Osteoblast (primary cell): ENCODE data around the gene KIF21B. TPM values are rescaled to one million over a fixed set of nuclear protein-coding genes. Genes with fewer than 3 reads are reported as not detected.
A peak's percentile ranks its signal among the peaks of the same experiment; 100 is the strongest.
"Not testable (repeated sequence)": the region's sequence is repeated elsewhere in the genome, so short reads cannot be mapped to it uniquely, and the experiment has no call there.

ENCODE experiments used
- DNase-seq: peaks from one replicate; pipeline ENCODE4 v3.0.0; 2011; ENCODE audit warnings: low spot score, mixed read lengths; ENCODE audit not compliant: insufficient read length; ENCODE audit errors: missing footprints
- H2AFZ ChIP-seq: 2 replicates; pipeline ENCODE4 v1.6.0; 2011; ENCODE audit warnings: mild to moderate bottlenecking, low read length
- H3K27ac ChIP-seq: 2 replicates; pipeline ENCODE4 v1.5.1; 2011; ENCODE audit warnings: mild to moderate bottlenecking, low read depth, low read length, moderate library complexity
- H3K27me3 ChIP-seq: 2 replicates; pipeline ENCODE4 v1.6.0; 2012; ENCODE audit warnings: mild to moderate bottlenecking, control low read depth, inconsistent platforms, low read length, moderate library complexity; ENCODE audit not compliant: insufficient read depth
- H3K36me3 ChIP-seq: 2 replicates; pipeline ENCODE4 v1.5.1; 2011; ENCODE audit warnings: mild to moderate bottlenecking, low read length, control low read depth, moderate library complexity; ENCODE audit not compliant: insufficient read depth
- H3K4me1 ChIP-seq: 2 replicates; pipeline ENCODE4 v1.5.1; 2011; ENCODE audit warnings: mild to moderate bottlenecking, low read length, control low read depth, moderate library complexity; ENCODE audit not compliant: insufficient read depth
- H3K4me2 ChIP-seq: 2 replicates; pipeline ENCODE4 v1.6.0; 2011; ENCODE audit warnings: mild to moderate bottlenecking, low read length; ENCODE audit not compliant: insufficient read depth
- H3K4me3 ChIP-seq: fragments of 200-600 bp; sonication (generic); 3 replicates; pipeline ENCODE4 v1.5.1; 2012; ENCODE audit warnings: mild to moderate bottlenecking, low read length, inconsistent platforms; ENCODE audit not compliant: insufficient read depth
- H3K79me2 ChIP-seq: 2 replicates; pipeline ENCODE4 v1.6.0; 2012; ENCODE audit warnings: mild to moderate bottlenecking, low read length, control low read depth, inconsistent platforms; ENCODE audit not compliant: insufficient read depth
- H3K9me3 ChIP-seq: 2 replicates; pipeline ENCODE4 v1.5.1; 2011; ENCODE audit warnings: low read depth, low read length, control low read depth
- H4K20me1 ChIP-seq: 2 replicates; pipeline ENCODE4 v1.6.0; 2012; ENCODE audit warnings: mild to moderate bottlenecking, low read length, control low read depth; ENCODE audit not compliant: insufficient read depth
- total RNA-seq: library from RNA; depleted of rRNA; stranded (reverse); fragments of >200 nt; gene quantifications from 2 replicates; pipeline ENCODE4 v1.2.3, GENCODE V29; 2012
- TF ChIP-seq, protein P1 (sequence below): IDR thresholded peaks from 2 replicates; pipeline ENCODE4 v1.5.1; 2011; ENCODE audit warnings: mild to moderate bottlenecking, low read depth, low read length, moderate library complexity; ENCODE audit errors: extremely low read depth

Gene KIF21B
- total RNA-seq, 1 donor = under 0.01 TPM

GRCh38 chr1:200963076-200963475, 60.4 kb downstream of the KIF21B start:
- no peak overlapping the region for H2AFZ ChIP-seq

DNA sequence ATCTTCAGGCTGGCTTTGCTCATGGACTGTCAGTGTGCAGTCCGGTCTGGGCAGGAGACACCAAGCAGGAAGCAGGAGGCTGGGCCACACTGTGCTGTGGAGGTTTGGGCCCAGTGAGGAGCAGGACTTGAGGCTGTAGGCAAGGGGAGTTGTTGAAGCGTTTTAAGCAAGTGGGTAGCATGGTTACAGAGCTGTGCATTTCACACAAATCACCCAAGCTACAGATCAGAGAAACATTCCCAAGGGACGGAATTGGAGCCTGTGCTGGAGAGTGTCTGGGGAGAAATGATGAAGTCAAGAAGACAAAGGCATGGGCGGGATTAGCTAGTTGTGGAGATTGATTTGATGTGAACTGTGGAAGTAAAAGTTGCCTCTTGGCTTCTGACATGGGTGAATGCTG, 60.9 kb downstream of the KIF21B start:
- no peak overlapping the region for H2AFZ ChIP-seq
- no peak overlapping the region for H3K4me2 ChIP-seq
- H3K9me3 ChIP-seq = no peaks in the 10 kb centered on the region
- no peaks in the 10 kb centered on the region for H3K36me3 ChIP-seq
- no peaks in the 10 kb centered on the region for H3K4me1 ChIP-seq
- H3K27me3 ChIP-seq = peaks cover 29% of the 10 kb centered on the region
- DNase-seq = no peak
- no peak overlapping the region for H3K27ac ChIP-seq
- H3K79me2 ChIP-seq = no peaks in the 10 kb centered on the region
- no peak overlapping the region for H3K4me3 ChIP-seq
- no peaks in the 10 kb centered on the region for H4K20me1 ChIP-seq
- TF ChIP-seq, protein P1, sequence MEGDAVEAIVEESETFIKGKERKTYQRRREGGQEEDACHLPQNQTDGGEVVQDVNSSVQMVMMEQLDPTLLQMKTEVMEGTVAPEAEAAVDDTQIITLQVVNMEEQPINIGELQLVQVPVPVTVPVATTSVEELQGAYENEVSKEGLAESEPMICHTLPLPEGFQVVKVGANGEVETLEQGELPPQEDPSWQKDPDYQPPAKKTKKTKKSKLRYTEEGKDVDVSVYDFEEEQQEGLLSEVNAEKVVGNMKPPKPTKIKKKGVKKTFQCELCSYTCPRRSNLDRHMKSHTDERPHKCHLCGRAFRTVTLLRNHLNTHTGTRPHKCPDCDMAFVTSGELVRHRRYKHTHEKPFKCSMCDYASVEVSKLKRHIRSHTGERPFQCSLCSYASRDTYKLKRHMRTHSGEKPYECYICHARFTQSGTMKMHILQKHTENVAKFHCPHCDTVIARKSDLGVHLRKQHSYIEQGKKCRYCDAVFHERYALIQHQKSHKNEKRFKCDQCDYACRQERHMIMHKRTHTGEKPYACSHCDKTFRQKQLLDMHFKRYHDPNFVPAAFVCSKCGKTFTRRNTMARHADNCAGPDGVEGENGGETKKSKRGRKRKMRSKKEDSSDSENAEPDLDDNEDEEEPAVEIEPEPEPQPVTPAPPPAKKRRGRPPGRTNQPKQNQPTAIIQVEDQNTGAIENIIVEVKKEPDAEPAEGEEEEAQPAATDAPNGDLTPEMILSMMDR = no peak

More at GRCh38 chr1:200963076-200963475, 60.4 kb downstream of the KIF21B start:
- no peaks in the 10 kb centered on the region for H3K79me2 ChIP-seq
- H3K27me3 ChIP-seq = peaks cover 29% of the 10 kb centered on the region
- peak; percentile 65 for DNase-seq
- no peak overlapping the region for H3K4me2 ChIP-seq
- H3K9me3 ChIP-seq = no peaks in the 10 kb centered on the region
- H3K27ac ChIP-seq = no peak overlapping the region
- no peaks in the 10 kb centered on the region for H3K4me1 ChIP-seq
- no peaks in the 10 kb centered on the region for H3K36me3 ChIP-seq
- H4K20me1 ChIP-seq = no peaks in the 10 kb centered on the region
- TF ChIP-seq, protein P1 = no peak
- H3K4me3 ChIP-seq = no peak overlapping the region

DNA sequence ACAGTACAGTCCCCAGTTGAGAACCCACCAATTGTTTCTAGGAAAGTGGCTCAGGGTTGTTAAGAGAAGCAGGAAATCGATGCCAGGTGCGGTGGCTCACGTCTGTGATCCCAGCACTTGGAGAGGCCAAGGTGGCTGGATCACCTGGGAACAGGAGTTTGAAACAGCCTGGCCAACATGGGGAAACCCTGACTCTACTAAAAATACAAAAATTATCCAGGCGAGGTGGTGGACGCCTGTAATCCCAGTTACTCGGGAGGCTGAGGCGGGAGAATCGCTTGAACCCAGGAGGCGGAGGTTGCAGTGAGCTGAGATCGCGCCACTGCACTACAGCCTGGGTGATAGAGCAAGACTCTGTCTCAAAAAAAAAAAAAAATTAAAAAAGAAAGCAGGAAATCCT, 61.4 kb downstream of the KIF21B start:
- not testable (repeated sequence) for H3K4me3 ChIP-seq, DNase-seq, H3K36me3 ChIP-seq, H3K79me2 ChIP-seq, H3K4me2 ChIP-seq, H3K4me1 ChIP-seq, H4K20me1 ChIP-seq, H3K27ac ChIP-seq, H2AFZ ChIP-seq, H3K9me3 ChIP-seq
- H3K27me3 ChIP-seq = peaks cover 29% of the 10 kb centered on the region

DNA sequence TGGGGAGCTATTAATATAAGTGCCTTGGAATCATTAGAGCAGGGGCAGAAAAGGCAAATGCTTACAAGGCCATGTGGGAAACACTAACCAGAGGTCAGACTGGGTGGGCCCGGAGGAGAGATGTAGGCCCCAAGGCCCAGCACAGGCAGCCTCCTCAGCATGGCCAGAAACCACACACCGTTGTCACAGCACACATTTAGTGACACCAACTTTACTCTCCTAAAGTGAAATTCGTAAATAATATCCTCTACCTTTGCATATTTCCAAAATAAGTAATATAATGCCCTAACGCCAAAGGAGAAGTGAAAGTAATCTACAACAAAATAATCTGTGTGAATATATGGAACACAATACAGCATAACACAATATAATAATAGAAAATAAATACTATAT, 62.6 kb downstream of the KIF21B start:
- Histone ChIP-seq H3K79me2 (no peaks in the 10 kb centered on the region), H2AFZ (no peak overlapping the region), H3K4me3 (no peak overlapping the region), H4K20me1 (no peaks in the 10 kb centered on the region), H3K27ac (no peak overlapping the region), H3K9me3 (no peaks in the 10 kb centered on the region), H3K36me3 (no peaks in the 10 kb centered on the region), H3K4me2 (no peak overlapping the region), H3K4me1 (no peaks in the 10 kb centered on the region), H3K27me3 (peaks cover 29% of the 10 kb centered on the region)
- TF ChIP-seq, protein P1 = no peak
- DNase-seq = no peak
